Esophagus muscularis mucosa (tissue), 3 donors: ENCODE results near the gene RCVRN.

Experiments
- POLR2A ChIP-seq: fragments of 450-650 bp; IDR thresholded peaks from one replicate; pipeline ENCODE4 v1.6.1; 2017; ENCODE audit warnings: antibody characterized with exemption, moderate library complexity, mild to moderate bottlenecking, low read depth
- POLR2AphosphoS5 ChIP-seq, 2 donors: sonication (generic); formaldehyde crosslinking; IDR thresholded peaks; one replicate each; pipeline ENCODE4 v1.6.1; 2017; ENCODE audit warnings: antibody characterized with exemption in 2 of 2
- TF ChIP-seq, protein P1 (sequence below), 3 experiments: fragments of 200-600 bp in 2 of 3; fragments of 450-650 bp in 1 of 3; sonication (generic) in 2 of 3; IDR thresholded peaks; one replicate each; pipeline ENCODE4 v1.5.1; 2017 to 2019; ENCODE audit warnings: antibody characterized with exemption in 3 of 3, mild to moderate bottlenecking in 2 of 3, moderate library complexity in 1 of 3

DNA sequence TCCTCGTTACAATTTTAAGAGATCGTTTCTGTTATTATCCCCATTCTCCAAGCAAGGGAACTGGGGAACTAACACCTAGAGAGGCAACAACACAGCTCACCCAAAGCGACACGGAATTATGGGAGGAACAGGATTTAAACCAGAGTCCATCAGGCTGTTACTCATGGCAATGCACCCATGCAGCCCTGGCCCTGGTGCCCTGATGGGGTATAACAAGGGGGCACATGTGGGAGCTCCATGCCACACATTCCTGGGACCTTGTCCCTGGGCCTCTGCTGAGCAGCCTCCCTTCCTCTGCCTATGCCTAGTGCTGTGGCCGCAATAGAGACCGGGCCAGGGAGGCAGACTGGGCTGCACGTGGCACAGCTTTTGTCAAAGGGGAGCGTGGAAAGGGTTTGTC, 13.3 kb upstream of the RCVRN start:
- TF ChIP-seq, protein P1, sequence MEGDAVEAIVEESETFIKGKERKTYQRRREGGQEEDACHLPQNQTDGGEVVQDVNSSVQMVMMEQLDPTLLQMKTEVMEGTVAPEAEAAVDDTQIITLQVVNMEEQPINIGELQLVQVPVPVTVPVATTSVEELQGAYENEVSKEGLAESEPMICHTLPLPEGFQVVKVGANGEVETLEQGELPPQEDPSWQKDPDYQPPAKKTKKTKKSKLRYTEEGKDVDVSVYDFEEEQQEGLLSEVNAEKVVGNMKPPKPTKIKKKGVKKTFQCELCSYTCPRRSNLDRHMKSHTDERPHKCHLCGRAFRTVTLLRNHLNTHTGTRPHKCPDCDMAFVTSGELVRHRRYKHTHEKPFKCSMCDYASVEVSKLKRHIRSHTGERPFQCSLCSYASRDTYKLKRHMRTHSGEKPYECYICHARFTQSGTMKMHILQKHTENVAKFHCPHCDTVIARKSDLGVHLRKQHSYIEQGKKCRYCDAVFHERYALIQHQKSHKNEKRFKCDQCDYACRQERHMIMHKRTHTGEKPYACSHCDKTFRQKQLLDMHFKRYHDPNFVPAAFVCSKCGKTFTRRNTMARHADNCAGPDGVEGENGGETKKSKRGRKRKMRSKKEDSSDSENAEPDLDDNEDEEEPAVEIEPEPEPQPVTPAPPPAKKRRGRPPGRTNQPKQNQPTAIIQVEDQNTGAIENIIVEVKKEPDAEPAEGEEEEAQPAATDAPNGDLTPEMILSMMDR (IDR thresholded peaks at IDR 0.05): no peak
- no peak for TF ChIP-seq POLR2AphosphoS5 (IDR thresholded peaks at IDR 0.05)
- TF ChIP-seq POLR2A: no peak
